ENCODE data around the gene MEI1. TPM values are rescaled to one million over a fixed set of nuclear protein-coding genes. Genes with fewer than 3 reads are reported as not detected.

Gene MEI1
- total RNA-seq, 1 donor from 2014 or later: 0.59 TPM

GRCh38 chr22:41752011-41752970, 53.0 kb downstream of the MEI1 start:
- DNase-seq: no peak

DNA sequence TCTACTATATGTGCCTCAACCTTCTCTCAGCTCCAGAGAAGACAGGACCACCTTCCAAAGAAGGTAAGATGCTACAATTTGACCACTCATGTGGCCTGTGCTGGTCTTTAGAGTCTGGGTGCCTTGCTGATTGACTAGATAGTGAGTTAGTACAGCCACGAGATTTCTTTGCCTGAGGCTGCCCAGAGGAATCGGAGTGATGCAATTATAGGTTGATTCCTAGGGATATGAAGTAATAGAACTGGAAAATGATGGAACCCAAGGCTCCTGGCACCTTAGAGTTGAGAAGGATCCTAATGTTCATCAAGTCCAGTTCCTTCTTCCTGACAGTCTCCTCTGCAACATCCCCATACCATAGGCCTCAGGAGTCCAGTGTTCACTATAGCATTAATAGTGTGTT, 54.7 kb downstream of the MEI1 start:
- no peak for DNase-seq

- no peak for DNase-seq
These were observed 58.2 kb downstream of the MEI1 start for GRCh38 chr22:41757502-41757901.

DNA sequence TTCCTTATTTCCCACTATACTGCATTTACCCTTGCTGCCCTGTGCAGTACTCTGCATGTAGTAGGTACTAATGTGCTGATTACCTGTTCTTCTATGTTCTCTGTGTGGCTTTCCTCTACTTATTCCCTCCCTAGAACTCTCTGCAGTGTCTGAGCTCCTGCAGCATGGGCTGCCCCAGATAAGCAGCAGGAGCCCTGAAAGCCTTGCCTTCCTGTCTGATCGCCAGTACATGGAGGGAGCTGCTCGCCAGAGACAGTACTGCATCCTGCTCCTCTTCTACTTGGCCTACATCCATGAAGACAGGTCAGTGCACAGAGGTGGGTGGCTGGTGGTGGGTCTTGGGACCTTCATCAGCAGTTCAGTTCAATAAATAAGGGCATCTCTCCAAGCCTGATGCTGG, 58.9 kb downstream of the MEI1 start:
- no peak for DNase-seq

GRCh38 chr22:41762980-41763779, 63.9 kb downstream of the MEI1 start:
- DNase-seq: no peak

GRCh38 chr22:41766476-41766875, 67.2 kb downstream of the MEI1 start:
- DNase-seq: no peak

DNA sequence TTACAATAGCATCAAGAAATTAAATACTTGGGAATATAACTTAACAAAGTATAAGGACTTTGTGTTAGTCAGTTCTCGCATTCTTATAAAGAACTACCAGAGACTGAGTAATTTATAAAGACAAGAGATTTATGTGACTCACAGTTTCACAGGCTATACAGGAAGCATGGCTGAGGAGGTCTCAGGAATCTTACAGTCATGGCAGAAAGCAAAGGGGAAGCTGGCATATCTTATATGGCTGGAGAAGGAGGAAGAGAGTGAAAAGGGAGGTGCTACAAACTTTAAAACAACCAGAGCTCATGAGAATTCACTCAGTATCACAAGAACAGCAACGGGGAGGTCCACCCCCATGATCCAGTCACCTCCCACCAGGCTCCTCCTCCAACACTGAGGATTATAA, 69.1 kb downstream of the MEI1 start:
- no peak for DNase-seq

- DNase-seq: no peak
These were observed 71.6 kb downstream of the MEI1 start for GRCh38 chr22:41770715-41771468.

- DNase-seq: no peak
These were observed 72.9 kb downstream of the MEI1 start for GRCh38 chr22:41772198-41772597.

DNA sequence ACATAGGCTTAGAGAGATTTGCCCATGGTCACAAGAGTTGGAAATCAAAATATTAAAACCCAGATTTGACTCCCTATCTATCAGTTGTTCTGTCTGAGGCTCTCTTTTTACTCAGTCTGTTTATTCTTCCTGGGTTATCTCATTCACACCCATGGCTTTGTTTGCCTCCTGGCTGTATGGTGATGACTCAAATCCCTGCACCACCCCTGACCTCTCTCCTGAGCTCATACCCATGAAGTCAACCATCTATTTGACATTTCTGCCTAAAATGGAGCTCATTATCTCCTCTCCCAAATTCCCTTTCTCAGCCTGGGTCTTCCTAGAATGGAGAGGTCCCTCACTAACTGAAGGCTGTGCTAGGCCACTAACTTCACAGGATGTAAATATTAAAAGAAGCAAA, 73.3 kb downstream of the MEI1 start:
- DNase-seq: no peak

GRCh38 chr22:41775338-41775737, 76.0 kb downstream of the MEI1 start:
- DNase-seq: no peak

DNA sequence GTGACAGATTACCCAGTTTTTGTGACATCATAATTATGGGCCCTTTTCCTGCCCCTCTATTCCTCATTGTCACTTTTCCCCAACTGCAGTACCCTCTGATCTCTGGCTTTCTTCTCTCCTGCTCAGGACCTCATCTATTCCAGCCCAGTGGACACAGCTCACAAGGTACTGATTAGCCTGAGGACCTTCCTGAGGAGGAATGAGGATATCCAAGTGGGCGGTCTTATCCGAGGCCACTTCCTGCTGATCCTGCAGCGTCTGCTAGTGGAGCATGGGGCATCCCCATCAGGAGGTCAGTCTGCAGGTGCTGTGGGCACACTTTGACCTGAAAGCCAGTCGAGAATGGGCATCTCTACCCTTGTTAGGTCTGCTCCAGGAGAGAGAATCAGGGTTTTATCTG, 76.7 kb downstream of the MEI1 start:
- DNase-seq: no peak

DNA sequence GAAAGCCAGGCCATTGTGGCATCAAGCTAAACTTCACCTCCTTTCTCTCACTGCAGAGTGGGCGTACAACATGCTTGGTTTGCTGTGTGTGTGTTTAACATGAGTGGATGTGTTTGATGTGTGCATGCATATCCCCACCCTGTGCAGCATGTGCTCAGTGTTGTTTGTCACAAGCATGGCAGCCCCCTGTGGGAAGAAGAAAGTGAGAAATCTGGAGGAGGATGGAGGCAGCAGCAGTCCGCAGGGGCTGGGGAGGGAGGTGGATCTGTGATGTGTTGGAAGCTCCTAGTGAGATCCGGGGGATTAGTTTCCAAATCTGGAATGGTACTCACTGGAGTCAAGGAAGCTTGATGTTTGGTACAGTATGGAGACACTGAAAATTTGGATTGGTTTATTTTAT, 77.1 kb downstream of the MEI1 start:
- no peak for DNase-seq

DNA sequence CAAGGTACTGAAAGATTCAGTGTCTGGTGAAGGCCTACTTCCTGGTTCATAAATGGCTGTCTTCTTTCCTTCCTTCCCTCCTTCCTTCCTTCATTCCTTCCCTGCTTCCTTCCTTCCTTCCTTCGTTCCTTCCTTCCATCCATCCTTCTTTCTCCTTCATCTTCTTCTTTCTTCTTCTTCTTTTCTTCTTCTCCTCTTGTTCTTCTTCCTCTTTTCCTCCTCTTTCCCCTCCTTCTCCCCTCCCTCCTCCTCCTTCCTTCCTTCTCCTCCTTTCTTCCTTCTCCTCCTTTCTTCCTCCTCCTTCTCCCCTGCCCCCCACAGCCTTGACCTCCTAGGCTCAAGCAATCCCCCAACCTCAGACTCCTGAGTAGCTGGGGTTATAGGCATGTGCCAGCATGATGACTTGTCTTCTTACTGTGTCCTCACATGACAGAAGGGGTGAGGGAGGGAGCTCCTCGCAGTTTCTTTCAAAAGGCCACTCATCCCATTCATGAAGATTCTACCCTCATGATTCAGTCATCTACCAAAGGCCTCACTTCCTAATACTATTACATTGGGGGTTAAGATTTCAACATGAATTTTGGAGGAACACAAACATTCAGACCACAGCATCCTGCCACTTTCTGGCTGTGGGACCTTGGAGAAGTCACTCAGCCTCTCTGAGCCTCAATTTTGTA, 78.6 kb downstream of the MEI1 start:
- no peak for DNase-seq

GRCh38 chr22:41779929-41780505, 80.7 kb downstream of the MEI1 start:
- no peak for DNase-seq

GRCh38 chr22:41780746-41781505, 81.6 kb downstream of the MEI1 start:
- DNase-seq: no peak

DNA sequence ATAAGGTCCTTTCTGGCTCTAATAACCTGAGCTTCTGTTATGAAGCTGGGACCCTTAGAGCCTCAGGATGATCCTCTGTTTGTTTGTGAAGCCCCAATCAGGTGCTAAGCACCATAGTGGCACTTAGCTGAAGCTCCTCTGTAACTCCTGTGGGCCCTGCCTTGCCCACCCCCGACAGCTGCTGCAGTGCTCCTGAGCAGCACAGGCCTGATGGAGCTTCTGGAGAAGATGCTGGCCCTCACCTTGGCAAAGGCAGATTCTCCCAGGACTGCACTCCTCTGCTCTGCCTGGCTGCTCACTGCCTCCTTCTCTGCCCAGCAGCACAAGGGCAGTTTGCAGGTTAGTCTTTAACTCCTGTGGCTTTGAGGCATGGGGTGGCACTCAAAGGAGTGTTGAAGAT, 82.2 kb downstream of the MEI1 start:
- DNase-seq: no peak

DNA sequence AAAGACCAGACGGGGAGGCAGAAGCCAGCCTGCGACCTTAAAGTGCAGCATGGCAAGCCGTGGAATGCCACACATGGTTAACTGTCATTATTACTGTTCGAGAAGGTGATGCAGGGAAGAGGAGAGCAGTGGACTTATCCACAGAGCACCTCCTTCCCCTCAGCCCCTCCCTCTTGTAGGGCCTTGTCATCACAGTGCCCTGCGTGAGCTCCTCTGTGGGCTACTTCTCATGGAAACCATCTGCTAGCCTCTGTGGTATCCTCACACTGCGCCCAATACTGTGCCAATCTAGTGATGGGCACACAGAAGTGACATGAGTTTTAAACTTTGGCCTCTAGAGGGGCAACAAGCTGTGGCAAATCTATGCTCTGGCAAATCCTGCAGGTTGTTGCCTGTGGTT, 83.0 kb downstream of the MEI1 start:
- DNase-seq: no peak

- no peak for DNase-seq
These were observed 83.4 kb downstream of the MEI1 start for GRCh38 chr22:41782751-41783150.

GRCh38 chr22:41787331-41787730, 88.0 kb downstream of the MEI1 start:
- no peak for DNase-seq

DNA sequence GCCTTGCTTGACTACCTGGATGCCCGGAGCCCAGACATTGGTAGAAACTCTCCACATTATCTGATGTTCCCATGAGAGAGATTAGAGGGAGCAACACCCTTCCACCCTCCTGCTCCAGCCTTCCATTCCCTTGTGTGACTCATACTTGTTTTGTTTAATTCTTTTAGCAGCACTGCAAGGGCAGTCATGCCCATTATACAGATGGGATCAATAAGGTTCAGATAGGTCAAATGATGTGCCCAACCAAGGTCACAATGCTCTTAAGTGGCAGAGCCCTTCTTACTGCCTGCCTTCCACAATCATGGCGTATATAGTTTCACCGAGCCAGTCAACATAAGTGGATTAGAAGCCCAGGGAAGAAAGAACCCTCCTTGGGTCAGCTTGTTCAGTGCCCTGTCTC, 94.6 kb downstream of the MEI1 start:
- DNase-seq: no peak
